Liver (tissue), 3 donors: Measurements from ENCODE around the gene KLF2.
"Not testable (repeated sequence)": the region's sequence is repeated elsewhere in the genome, so short reads cannot be mapped to it uniquely, and the experiment has no call there.

Source experiments
- EGR1 ChIP-seq, 2 donors: IDR thresholded peaks; 2 replicates each; pipeline ENCODE4 v1.6.1; 2016 to 2018; ENCODE audit warnings: antibody characterized with exemption in 2 of 2, low read depth in 2 of 2
- TF ChIP-seq, protein P1 (sequence below): fragments of 150-350 bp; IDR thresholded peaks from 2 replicates; pipeline ENCODE4 v1.5.1; 2017; ENCODE audit warnings: improper control_type of control experiment, low read depth, low read length; ENCODE audit not compliant: missing input control
- TF ChIP-seq, protein P2 (sequence below): IDR thresholded peaks from 2 replicates; pipeline ENCODE4 v1.6.1; 2016; ENCODE audit warnings: antibody characterized with exemption
- donor health status: healthy.
- donor health status: healthy.

GRCh38 chr19:16304511-16304910 lies 20.1 kb upstream of the KLF2 start:
- TF ChIP-seq, protein P1, sequence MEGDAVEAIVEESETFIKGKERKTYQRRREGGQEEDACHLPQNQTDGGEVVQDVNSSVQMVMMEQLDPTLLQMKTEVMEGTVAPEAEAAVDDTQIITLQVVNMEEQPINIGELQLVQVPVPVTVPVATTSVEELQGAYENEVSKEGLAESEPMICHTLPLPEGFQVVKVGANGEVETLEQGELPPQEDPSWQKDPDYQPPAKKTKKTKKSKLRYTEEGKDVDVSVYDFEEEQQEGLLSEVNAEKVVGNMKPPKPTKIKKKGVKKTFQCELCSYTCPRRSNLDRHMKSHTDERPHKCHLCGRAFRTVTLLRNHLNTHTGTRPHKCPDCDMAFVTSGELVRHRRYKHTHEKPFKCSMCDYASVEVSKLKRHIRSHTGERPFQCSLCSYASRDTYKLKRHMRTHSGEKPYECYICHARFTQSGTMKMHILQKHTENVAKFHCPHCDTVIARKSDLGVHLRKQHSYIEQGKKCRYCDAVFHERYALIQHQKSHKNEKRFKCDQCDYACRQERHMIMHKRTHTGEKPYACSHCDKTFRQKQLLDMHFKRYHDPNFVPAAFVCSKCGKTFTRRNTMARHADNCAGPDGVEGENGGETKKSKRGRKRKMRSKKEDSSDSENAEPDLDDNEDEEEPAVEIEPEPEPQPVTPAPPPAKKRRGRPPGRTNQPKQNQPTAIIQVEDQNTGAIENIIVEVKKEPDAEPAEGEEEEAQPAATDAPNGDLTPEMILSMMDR: not testable (repeated sequence)
- not testable (repeated sequence) for TF ChIP-seq EGR1 (IDR thresholded peaks at IDR 0.05; ENCODE audit: low read depth in 2 of 2)
- TF ChIP-seq, protein P2, sequence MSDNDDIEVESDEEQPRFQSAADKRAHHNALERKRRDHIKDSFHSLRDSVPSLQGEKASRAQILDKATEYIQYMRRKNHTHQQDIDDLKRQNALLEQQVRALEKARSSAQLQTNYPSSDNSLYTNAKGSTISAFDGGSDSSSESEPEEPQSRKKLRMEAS: not testable (repeated sequence)
